BJ (cell line): ENCODE measurements around the gene DGKB. TPM values are rescaled to one million over a fixed set of nuclear protein-coding genes. Genes with fewer than 3 reads are reported as not detected.

ENCODE experiments used
- CTCF ChIA-PET: fragments of 350-600 bp; formaldehyde crosslinking; extraction: SDS; loops from one replicate; lab custom pipeline; 2021; ENCODE audit warnings: antibody characterized with exemption, inconsistent platforms; lab: Yijun Ruan, JAX
- POLR2A ChIA-PET: fragments of 300-600 bp; sonication (Branson Sonifier 250); formaldehyde crosslinking; extraction: SDS; loops from one replicate; lab custom pipeline; 2021; ENCODE audit warnings: antibody characterized with exemption; lab: Charles Lee
- DNase-seq: peaks from one replicate; pipeline ENCODE4 v3.0.0-alpha.2; 2011; ENCODE audit warnings: low read depth
- H3K27me3 ChIP-seq: 2 replicates; pipeline ENCODE4 v1.6.0; 2011; ENCODE audit warnings: low read length; ENCODE audit not compliant: control insufficient read depth, insufficient read depth
- H3K36me3 ChIP-seq: 2 replicates; pipeline ENCODE4 v1.5.1; 2011; ENCODE audit warnings: low read length; ENCODE audit not compliant: control insufficient read depth, insufficient read depth
- H3K4me3 ChIP-seq: 2 replicates; pipeline ENCODE4 v1.5.1; 2011; ENCODE audit warnings: low read depth, mild to moderate bottlenecking, control low read depth, low read length
- CTCF ChIP-seq: IDR thresholded peaks from 2 replicates; pipeline ENCODE4 v1.5.1; 2011; ENCODE audit warnings: low read depth, mild to moderate bottlenecking, control low read depth, inconsistent platforms, low read length, moderate library complexity; ENCODE audit not compliant: insufficient read depth
- polyA plus RNA-seq: library from polyadenylated mRNA; depleted of rRNA; stranded (reverse); fragments of >200 nt; gene quantifications from 2 replicates; pipeline ENCODE4 v1.2.3, GENCODE V29; 2011

The DGKB gene
- polyA plus RNA-seq, 1 experiment, result 0.09 TPM

GRCh38 chr7:14303536-14303935, 599.0 kb downstream of the DGKB start:
- H3K27me3 ChIP-seq, result no peaks in the 10 kb centered on the region
- ChIA-PET POLR2A (no interaction called here), CTCF (no interaction called here)
- H3K36me3 ChIP-seq, result no peaks in the 10 kb centered on the region
- no peak overlapping the region for H3K4me3 ChIP-seq
- no peak for DNase-seq
- no peak for TF ChIP-seq CTCF

GRCh38 chr7:14294637-14295036, 607.9 kb downstream of the DGKB start:
- H3K4me3 ChIP-seq, result no peak overlapping the region
- no peaks in the 10 kb centered on the region for H3K36me3 ChIP-seq
- no peak for TF ChIP-seq CTCF
- no peak for DNase-seq
- no peaks in the 10 kb centered on the region for H3K27me3 ChIP-seq
- ChIA-PET CTCF (no interaction called here), POLR2A (no interaction called here)

- H3K27me3 ChIP-seq, result no peaks in the 10 kb centered on the region
- H3K4me3 ChIP-seq, result no peak overlapping the region
- ChIA-PET POLR2A (no interaction called here), CTCF (no interaction called here)
- no peak for DNase-seq
- TF ChIP-seq CTCF, result no peak
- no peaks in the 10 kb centered on the region for H3K36me3 ChIP-seq
Observed at GRCh38 chr7:14293434-14293833, 609.1 kb downstream of the DGKB start.

GRCh38 chr7:14292737-14293136, 609.8 kb downstream of the DGKB start:
- CTCF ChIA-PET, result no interaction called here
- POLR2A ChIA-PET, result no interaction called here
- no peak for DNase-seq
- H3K4me3 ChIP-seq, result no peak overlapping the region
- H3K36me3 ChIP-seq, result no peaks in the 10 kb centered on the region
- no peaks in the 10 kb centered on the region for H3K27me3 ChIP-seq
- TF ChIP-seq CTCF, result no peak

GRCh38 chr7:14289957-14290356, 612.6 kb downstream of the DGKB start:
- CTCF ChIA-PET, result no interaction called here
- Histone ChIP-seq H3K36me3 (no peaks in the 10 kb centered on the region), H3K4me3 (no peak overlapping the region), H3K27me3 (no peaks in the 10 kb centered on the region)
- POLR2A ChIA-PET, result no interaction called here
- no peak for DNase-seq
- TF ChIP-seq CTCF, result no peak
